ENCODE measurements around the gene C3orf18. TPM values are rescaled to one million over a fixed set of nuclear protein-coding genes. Genes with fewer than 3 reads are reported as not detected.

C3orf18 gene
- total and polyA plus RNA-seq, 2 experiments from 2014 or later, result 2.4 to 7.7 TPM

DNA sequence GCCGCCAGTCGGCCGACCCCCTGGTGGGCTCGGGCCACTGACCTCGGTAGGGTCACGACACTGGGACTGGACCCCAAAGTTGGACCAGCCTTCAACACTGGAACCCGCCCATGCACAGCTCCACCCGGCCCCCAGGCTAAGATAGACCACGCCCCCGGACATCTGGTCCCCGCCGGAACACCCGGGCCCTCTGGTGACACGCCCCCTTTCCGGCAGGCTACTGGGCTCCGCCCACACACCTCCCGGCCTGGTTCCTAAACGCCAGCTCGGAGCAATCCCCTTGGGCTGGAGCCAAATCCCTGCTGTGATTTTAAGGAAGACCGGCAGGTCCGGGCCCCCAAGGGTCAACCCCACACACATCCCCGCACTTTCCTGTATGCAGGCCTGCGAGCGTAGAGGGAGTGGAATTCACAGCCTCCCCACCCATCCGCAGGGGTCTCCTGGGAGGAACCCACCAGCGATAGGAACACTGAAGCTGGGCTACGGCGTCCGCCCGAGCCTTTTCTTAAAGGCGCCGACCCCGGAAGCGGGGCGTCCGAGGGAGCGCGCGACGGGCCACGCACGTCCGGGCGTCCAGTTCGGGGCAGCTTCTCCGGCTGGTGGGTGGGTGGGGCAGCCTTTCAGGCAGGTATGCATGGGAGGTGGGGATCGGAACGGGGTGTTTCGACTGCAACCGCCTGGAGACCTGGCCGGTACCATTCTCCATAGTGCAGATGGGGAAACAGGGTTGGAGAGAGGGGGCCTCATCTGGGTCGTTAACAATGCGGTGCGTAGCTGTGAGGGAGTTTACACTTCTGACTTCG is 1.6 kb upstream of the C3orf18 start, which contains the start of gene HEMK1:
Gene HEMK1 (plus strand): TSS at position 576 of the 803 bp plus-strand sequence. CDS start 1,583 bp downstream, outside the sequence.
- Mint-ChIP-seq H3K27ac (peak within 1 kb of the TSS; percentile 94), H3K4me3 (peak within 1 kb of the TSS; percentile 97), H3K27me3 (ENCODE audit: insufficient read depth, low read depth, poor library complexity) (peaks cover 14% of the 10 kb centered on the region), H3K4me1 (peaks cover 11% of the 10 kb centered on the region; the same call in 2 of the 3 replicates), H3K9me3 (no peaks in the 10 kb centered on the region), H3K36me3 (ENCODE audit: low read depth) (peaks cover 3% of the 10 kb centered on the region; the same call in 1 of the 3 replicates)
- TF ChIP-seq, protein P1, sequence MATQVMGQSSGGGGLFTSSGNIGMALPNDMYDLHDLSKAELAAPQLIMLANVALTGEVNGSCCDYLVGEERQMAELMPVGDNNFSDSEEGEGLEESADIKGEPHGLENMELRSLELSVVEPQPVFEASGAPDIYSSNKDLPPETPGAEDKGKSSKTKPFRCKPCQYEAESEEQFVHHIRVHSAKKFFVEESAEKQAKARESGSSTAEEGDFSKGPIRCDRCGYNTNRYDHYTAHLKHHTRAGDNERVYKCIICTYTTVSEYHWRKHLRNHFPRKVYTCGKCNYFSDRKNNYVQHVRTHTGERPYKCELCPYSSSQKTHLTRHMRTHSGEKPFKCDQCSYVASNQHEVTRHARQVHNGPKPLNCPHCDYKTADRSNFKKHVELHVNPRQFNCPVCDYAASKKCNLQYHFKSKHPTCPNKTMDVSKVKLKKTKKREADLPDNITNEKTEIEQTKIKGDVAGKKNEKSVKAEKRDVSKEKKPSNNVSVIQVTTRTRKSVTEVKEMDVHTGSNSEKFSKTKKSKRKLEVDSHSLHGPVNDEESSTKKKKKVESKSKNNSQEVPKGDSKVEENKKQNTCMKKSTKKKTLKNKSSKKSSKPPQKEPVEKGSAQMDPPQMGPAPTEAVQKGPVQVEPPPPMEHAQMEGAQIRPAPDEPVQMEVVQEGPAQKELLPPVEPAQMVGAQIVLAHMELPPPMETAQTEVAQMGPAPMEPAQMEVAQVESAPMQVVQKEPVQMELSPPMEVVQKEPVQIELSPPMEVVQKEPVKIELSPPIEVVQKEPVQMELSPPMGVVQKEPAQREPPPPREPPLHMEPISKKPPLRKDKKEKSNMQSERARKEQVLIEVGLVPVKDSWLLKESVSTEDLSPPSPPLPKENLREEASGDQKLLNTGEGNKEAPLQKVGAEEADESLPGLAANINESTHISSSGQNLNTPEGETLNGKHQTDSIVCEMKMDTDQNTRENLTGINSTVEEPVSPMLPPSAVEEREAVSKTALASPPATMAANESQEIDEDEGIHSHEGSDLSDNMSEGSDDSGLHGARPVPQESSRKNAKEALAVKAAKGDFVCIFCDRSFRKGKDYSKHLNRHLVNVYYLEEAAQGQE (IDR thresholded peaks at IDR 0.05; ENCODE audit: unreplicated experiment), result no peak
- peak; percentile 76 for TF ChIP-seq POLR2AphosphoS5 (IDR thresholded peaks at IDR 0.05; ENCODE audit: low read depth)
- TF ChIP-seq JUNB (IDR thresholded peaks at IDR 0.05; ENCODE audit: unreplicated experiment), result no peak
- no peak for TF ChIP-seq EZH2phosphoT487 (IDR thresholded peaks at IDR 0.05; ENCODE audit: unreplicated experiment)
- no peak for TF ChIP-seq NANOG (IDR thresholded peaks at IDR 0.05; ENCODE audit: borderline replicate concordance)
- no peak for TF ChIP-seq STAT1 (IDR thresholded peaks at IDR 0.05; ENCODE audit: unreplicated experiment)
- no peak for TF ChIP-seq EZH2 (IDR thresholded peaks at IDR 0.05; ENCODE audit: low read depth, unreplicated experiment)
- TF ChIP-seq, protein P2, sequence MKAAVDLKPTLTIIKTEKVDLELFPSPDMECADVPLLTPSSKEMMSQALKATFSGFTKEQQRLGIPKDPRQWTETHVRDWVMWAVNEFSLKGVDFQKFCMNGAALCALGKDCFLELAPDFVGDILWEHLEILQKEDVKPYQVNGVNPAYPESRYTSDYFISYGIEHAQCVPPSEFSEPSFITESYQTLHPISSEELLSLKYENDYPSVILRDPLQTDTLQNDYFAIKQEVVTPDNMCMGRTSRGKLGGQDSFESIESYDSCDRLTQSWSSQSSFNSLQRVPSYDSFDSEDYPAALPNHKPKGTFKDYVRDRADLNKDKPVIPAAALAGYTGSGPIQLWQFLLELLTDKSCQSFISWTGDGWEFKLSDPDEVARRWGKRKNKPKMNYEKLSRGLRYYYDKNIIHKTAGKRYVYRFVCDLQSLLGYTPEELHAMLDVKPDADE (IDR thresholded peaks at IDR 0.05), result peak; percentile 82
- TF ChIP-seq ZNF114 (CRISPR knock-in tag; IDR thresholded peaks at IDR 0.05), result no peak
- no peak for TF ChIP-seq ZNF331 (CRISPR knock-in tag; IDR thresholded peaks at IDR 0.05; ENCODE audit: low read depth)
- TF ChIP-seq, protein P3, sequence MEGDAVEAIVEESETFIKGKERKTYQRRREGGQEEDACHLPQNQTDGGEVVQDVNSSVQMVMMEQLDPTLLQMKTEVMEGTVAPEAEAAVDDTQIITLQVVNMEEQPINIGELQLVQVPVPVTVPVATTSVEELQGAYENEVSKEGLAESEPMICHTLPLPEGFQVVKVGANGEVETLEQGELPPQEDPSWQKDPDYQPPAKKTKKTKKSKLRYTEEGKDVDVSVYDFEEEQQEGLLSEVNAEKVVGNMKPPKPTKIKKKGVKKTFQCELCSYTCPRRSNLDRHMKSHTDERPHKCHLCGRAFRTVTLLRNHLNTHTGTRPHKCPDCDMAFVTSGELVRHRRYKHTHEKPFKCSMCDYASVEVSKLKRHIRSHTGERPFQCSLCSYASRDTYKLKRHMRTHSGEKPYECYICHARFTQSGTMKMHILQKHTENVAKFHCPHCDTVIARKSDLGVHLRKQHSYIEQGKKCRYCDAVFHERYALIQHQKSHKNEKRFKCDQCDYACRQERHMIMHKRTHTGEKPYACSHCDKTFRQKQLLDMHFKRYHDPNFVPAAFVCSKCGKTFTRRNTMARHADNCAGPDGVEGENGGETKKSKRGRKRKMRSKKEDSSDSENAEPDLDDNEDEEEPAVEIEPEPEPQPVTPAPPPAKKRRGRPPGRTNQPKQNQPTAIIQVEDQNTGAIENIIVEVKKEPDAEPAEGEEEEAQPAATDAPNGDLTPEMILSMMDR (conservative IDR thresholded peaks at IDR 0.05; ENCODE audit: low read depth in 2 of 2), result no peak
- peak; percentile 90 for TF ChIP-seq CREB1 (CRISPR knock-in tag; IDR thresholded peaks at IDR 0.05; ENCODE audit: low read depth)
- TF ChIP-seq, protein P4, sequence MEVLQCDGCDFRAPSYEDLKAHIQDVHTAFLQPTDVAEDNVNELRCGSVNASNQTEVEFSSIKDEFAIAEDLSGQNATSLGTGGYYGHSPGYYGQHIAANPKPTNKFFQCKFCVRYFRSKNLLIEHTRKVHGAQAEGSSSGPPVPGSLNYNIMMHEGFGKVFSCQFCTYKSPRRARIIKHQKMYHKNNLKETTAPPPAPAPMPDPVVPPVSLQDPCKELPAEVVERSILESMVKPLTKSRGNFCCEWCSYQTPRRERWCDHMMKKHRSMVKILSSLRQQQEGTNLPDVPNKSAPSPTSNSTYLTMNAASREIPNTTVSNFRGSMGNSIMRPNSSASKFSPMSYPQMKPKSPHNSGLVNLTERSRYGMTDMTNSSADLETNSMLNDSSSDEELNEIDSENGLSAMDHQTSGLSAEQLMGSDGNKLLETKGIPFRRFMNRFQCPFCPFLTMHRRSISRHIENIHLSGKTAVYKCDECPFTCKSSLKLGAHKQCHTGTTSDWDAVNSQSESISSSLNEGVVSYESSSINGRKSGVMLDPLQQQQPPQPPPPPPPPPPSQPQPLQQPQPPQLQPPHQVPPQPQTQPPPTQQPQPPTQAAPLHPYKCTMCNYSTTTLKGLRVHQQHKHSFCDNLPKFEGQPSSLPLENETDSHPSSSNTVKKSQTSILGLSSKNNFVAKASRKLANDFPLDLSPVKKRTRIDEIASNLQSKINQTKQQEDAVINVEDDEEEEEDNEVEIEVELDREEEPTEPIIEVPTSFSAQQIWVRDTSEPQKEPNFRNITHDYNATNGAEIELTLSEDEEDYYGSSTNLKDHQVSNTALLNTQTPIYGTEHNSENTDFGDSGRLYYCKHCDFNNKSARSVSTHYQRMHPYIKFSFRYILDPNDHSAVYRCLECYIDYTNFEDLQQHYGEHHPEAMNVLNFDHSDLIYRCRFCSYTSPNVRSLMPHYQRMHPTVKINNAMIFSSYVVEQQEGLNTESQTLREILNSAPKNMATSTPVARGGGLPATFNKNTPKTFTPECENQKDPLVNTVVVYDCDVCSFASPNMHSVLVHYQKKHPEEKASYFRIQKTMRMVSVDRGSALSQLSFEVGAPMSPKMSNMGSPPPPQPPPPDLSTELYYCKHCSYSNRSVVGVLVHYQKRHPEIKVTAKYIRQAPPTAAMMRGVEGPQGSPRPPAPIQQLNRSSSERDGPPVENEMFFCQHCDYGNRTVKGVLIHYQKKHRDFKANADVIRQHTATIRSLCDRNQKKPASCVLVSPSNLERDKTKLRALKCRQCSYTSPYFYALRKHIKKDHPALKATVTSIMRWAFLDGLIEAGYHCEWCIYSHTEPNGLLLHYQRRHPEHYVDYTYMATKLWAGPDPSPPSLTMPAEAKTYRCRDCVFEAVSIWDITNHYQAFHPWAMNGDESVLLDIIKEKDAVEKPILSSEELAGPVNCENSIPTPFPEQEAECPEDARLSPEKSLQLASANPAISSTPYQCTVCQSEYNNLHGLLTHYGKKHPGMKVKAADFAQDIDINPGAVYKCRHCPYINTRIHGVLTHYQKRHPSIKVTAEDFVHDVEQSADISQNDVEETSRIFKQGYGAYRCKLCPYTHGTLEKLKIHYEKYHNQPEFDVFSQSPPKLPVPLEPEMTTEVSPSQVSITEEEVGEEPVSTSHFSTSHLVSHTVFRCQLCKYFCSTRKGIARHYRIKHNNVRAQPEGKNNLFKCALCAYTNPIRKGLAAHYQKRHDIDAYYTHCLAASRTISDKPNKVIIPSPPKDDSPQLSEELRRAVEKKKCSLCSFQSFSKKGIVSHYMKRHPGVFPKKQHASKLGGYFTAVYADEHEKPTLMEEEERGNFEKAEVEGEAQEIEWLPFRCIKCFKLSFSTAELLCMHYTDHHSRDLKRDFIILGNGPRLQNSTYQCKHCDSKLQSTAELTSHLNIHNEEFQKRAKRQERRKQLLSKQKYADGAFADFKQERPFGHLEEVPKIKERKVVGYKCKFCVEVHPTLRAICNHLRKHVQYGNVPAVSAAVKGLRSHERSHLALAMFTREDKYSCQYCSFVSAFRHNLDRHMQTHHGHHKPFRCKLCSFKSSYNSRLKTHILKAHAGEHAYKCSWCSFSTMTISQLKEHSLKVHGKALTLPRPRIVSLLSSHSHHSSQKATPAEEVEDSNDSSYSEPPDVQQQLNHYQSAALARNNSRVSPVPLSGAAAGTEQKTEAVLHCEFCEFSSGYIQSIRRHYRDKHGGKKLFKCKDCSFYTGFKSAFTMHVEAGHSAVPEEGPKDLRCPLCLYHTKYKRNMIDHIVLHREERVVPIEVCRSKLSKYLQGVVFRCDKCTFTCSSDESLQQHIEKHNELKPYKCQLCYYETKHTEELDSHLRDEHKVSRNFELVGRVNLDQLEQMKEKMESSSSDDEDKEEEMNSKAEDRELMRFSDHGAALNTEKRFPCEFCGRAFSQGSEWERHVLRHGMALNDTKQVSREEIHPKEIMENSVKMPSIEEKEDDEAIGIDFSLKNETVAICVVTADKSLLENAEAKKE (CRISPR knock-in tag; IDR thresholded peaks at IDR 0.05), result no peak
- Histone ChIP-seq H3K9me2 (ENCODE audit: insufficient read depth) (no peaks in the 10 kb centered on the region), H3K79me2 (replicated peaks; ENCODE audit: insufficient read depth) (peaks cover 7% of the 10 kb centered on the region; the same call in 1 of the 2 replicates), H3K27ac (ENCODE audit: low read depth) (peak within 1 kb of the TSS; percentile 89), H4K20me1 (replicated peaks; ENCODE audit: insufficient read depth) (no peaks in the 10 kb centered on the region), H3K4me1 (ENCODE audit: insufficient read depth) (no peaks in the 10 kb centered on the region; the same call in 1 of the 2 replicates), H3K4me2 (peak within 1 kb of the TSS; percentile 97), H3F3A (replicated peaks; ENCODE audit: low read depth) (peaks cover 20% of the 10 kb centered on the region), H3K36me3 (ENCODE audit: insufficient read depth) (no peaks in the 10 kb centered on the region), H2AFZ (peak within 1 kb of the TSS; percentile 99), H3K27me3 (ENCODE audit: insufficient read depth) (peaks cover 13% of the 10 kb centered on the region; the same call in 1 of the 2 replicates), H3K4me3 (peak within 1 kb of the TSS; percentile 96)
- peak; percentile 69 for ATAC-seq
- DNase-seq (ENCODE audit: low spot score), result peak; percentile 99

All from GM23338 (cell line).